Common myeloid progenitor, CD34-positive (primary cell): Measurements from ENCODE around the gene SHKBP1.

ENCODE experiments used
- CTCF ChIA-PET: fragments of 350-600 bp; sonication (Branson Sonifier 250); formaldehyde crosslinking; loops from one replicate; lab custom pipeline; 2021; ENCODE audit warnings: antibody characterized with exemption; lab: Charles Lee
- POLR2A ChIA-PET: fragments of 350-600 bp; sonication (Branson Sonifier 250); formaldehyde crosslinking; loops from one replicate; lab custom pipeline; 2021; ENCODE audit warnings: antibody characterized with exemption; lab: Charles Lee
- DNase-seq, 3 donors: peaks; one replicate each; pipeline versions ENCODE4 v3.0.0 to v3.0.0-alpha.2; 2013
- H3K27ac ChIP-seq, 2 experiments: 1 replicate in 1 of 2; 2 replicates in 1 of 2; pipeline ENCODE4 v1.7.0; 2013; ENCODE audit warnings: inconsistent platforms in 2 of 2, low read length in 2 of 2, mild to moderate bottlenecking in 2 of 2, low read depth in 1 of 2, moderate library complexity in 1 of 2; ENCODE audit not compliant: severe bottlenecking in 2 of 2, insufficient read depth in 1 of 2, poor library complexity in 1 of 2
- H3K27me3 ChIP-seq, 5 experiments: replicated peaks in 2 of 5; 1 replicate in 3 of 5; 2 replicates in 2 of 5; pipeline versions ENCODE4 v1.6.1 to v1.7.0; 2013; ENCODE audit warnings: low read length in 4 of 5, mild to moderate bottlenecking in 2 of 5, moderate library complexity in 2 of 5, inconsistent platforms in 1 of 5; ENCODE audit not compliant: insufficient read depth in 5 of 5, control insufficient read depth in 4 of 5
- H3K36me3 ChIP-seq, 4 experiments: 1 replicate in 2 of 4; 2 replicates in 2 of 4; pipeline versions ENCODE4 v1.6.1 to v1.7.0; 2013; ENCODE audit warnings: low read length in 3 of 4, control low read depth in 1 of 4, mild to moderate bottlenecking in 1 of 4; ENCODE audit not compliant: control insufficient read depth in 4 of 4, insufficient read depth in 4 of 4
- H3K4me1 ChIP-seq, 4 experiments: 1 replicate in 3 of 4; 2 replicates in 1 of 4; pipeline versions ENCODE4 v1.6.1 to v1.7.1; 2013; ENCODE audit warnings: low read length in 3 of 4, mild to moderate bottlenecking in 3 of 4, control low read depth in 1 of 4, inconsistent platforms in 1 of 4, moderate library complexity in 1 of 4; ENCODE audit not compliant: control insufficient read depth in 4 of 4, insufficient read depth in 4 of 4; ENCODE audit errors: control extremely low read depth in 1 of 4
- H3K4me3 ChIP-seq, 7 experiments: 1 replicate in 4 of 7; 2 replicates in 3 of 7; pipeline versions ENCODE4 v1.5.1 to v1.7.0; 2013; ENCODE audit warnings: mild to moderate bottlenecking in 7 of 7, low read length in 6 of 7, moderate library complexity in 6 of 7, inconsistent platforms in 2 of 7, low read depth in 2 of 7, control low read depth in 1 of 7; ENCODE audit not compliant: insufficient read depth in 4 of 7, control insufficient read depth in 1 of 7; ENCODE audit errors: extremely low read depth in 1 of 7
- H3K9me3 ChIP-seq, 5 experiments: 1 replicate in 4 of 5; 2 replicates in 1 of 5; pipeline versions ENCODE4 v1.6.1 to v1.7.1; 2013; ENCODE audit warnings: low read length in 4 of 5, mild to moderate bottlenecking in 2 of 5, inconsistent platforms in 1 of 5, low read depth in 1 of 5, moderate library complexity in 1 of 5; ENCODE audit not compliant: control insufficient read depth in 4 of 5, insufficient read depth in 2 of 5; ENCODE audit errors: control extremely low read depth in 1 of 5
- WGBS: methylation state at CpG from one replicate; pipeline ENCODE4 v1.1.5; 2013; ENCODE audit not compliant: insufficient coverage; 5-methylcytosine and 5-hydroxymethylcytosine counted together

SHKBP1 gene

DNA sequence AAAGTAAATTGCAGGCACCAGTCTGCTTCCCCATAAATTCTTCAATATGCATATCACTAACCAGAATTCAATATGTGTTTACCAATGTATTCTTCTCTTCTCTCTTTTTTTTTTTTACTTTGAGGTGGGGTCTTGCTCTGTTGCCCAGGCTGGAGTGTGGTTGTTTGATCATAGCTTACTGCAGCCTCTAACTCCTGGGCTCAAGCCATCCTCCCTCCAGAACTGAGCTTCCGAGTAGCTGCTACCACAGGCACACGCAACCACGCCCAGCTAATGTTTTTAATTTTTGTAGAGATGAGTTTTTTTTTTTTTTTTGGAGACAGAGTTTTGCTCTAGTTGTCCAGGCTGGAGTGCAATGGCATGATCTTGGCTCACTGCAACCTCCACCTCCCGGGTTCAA, 41.3 kb downstream of the SHKBP1 start:
- POLR2A ChIA-PET, result no interaction called here
- CTCF ChIA-PET, result interaction anchor here (2.4 kb wide), 1 partner anchor 17 kb away, joined by 10 read pairs; no protein-coding TSS in a partner anchor
- no CpG with 5 or more reads among the region's 4 CpGs for WGBS

DNA sequence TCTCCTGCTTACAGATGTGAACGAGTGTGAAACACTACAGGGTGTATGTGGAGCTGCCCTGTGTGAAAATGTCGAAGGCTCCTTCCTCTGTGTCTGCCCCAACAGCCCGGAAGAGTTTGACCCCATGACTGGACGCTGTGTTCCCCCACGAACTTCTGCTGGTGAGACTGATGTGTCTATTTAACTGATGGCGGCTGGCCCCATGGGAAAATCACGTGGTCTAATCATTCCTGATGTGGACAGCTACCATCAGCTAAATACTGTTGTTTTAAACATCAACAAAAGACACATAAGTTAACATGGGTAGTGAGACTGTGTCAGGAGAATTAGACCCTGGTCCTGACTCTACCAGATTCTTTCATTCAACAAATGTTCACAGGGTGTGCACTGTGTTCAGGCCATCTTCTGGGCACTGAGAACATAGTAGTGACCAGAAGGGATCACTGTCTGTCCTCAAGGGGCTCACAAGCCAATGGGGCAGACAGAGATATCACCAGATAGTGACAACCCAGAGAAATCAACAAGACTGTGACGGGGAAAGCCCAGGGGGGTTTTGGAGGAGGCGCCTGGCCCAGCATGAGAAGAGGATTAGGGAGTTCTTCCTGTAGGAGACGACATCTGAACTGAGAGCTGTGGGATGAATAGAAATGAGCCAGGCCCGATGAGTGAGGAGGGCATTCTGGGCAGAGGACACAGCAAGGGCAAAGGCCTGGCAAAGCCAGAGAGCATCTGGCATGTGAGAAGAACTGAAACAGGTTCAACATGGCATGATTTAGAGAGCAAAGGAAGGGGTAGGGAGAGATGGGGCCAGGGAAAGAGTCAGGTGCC, 42.9 kb downstream of the SHKBP1 start:
- POLR2A ChIA-PET, result interaction anchor here (0.7 kb wide), 1 partner anchor 49 kb away, joined by 4 read pairs; no protein-coding TSS in a partner anchor
- peaks cover 0 to 51% (median 19%) of the 10 kb centered on the region in 4 experiments for H3K36me3 ChIP-seq
- no peaks in the 10 kb centered on the region for H3K9me3 ChIP-seq
- no peak overlapping the region for H3K27ac ChIP-seq
- no peaks in the 10 kb centered on the region for H3K27me3 ChIP-seq
- no peak overlapping the region for H3K4me3 ChIP-seq
- CTCF ChIA-PET, result interaction anchor here (0.7 to 6.5 kb wide), 4 partner anchors 14 to 90 kb away, joined by 3 to 42 read pairs (median 7); no protein-coding TSS in a partner anchor
- no peak for DNase-seq
- H3K4me1 ChIP-seq, result peaks cover 0 to 7% (median 4%) of the 10 kb centered on the region in 4 experiments
- 89% methylated on average over 11 of the region's 11 CpGs for WGBS

More for the DNA sequence above, 41.3 kb downstream of the SHKBP1 start:
- no peak for DNase-seq
- Histone ChIP-seq H3K4me3 (no peak overlapping the region), H3K36me3 (peaks cover 0 to 40% (median 16%) of the 10 kb centered on the region in 4 experiments), H3K9me3 (no peaks in the 10 kb centered on the region), H3K27me3 (no peaks in the 10 kb centered on the region), H3K4me1 (peaks cover 0 to 18% (median 13%) of the 10 kb centered on the region in 4 experiments), H3K27ac (no peak overlapping the region)

DNA sequence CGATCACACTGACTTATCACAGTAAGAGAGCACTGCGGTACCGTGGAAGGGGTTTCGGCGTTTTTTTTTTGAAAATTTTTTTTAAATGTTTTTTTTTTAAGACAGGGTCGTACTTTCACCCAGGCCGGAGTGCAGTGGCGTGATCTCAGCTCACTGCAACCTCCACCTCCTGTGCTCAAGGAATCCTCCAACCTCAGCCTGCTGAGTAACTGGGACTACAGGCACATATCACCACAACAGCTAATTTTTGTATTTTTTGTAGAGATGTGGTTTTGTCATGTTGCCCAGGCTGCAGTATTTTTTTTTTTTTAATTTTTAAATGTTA, 43.5 kb downstream of the SHKBP1 start:
- H3K36me3 ChIP-seq, result peaks cover 0 to 54% (median 19%) of the 10 kb centered on the region in 4 experiments
- no peaks in the 10 kb centered on the region for H3K27me3 ChIP-seq
- H3K4me1 ChIP-seq, result peaks cover 0 to 2% (median 0%) of the 10 kb centered on the region in 4 experiments
- no peak overlapping the region for H3K4me3 ChIP-seq
- ChIA-PET POLR2A (interaction anchor here (0.7 kb wide), 2 partner anchors 43 to 50 kb away, joined by 3 to 4 read pairs; no protein-coding TSS in a partner anchor), CTCF (interaction anchor here (0.7 to 6.5 kb wide), 2 partner anchors 14 to 90 kb away, joined by 3 to 42 read pairs; no protein-coding TSS in a partner anchor)
- H3K9me3 ChIP-seq, result no peaks in the 10 kb centered on the region
- no peak for DNase-seq
- 100% methylated on average over 3 of the region's 8 CpGs for WGBS
- H3K27ac ChIP-seq, result no peak overlapping the region

- Histone ChIP-seq H3K27me3 (no peaks in the 10 kb centered on the region), H3K4me3 (no peak overlapping the region), H3K36me3 (peaks cover 0 to 65% (median 26%) of the 10 kb centered on the region in 4 experiments), H3K9me3 (no peaks in the 10 kb centered on the region), H3K27ac (no peak overlapping the region), H3K4me1 (no peaks in the 10 kb centered on the region)
- WGBS, result 64% methylated on average over 2 of the region's 2 CpGs
- CTCF ChIA-PET, result interaction anchor here (1.0 to 6.5 kb wide), 2 partner anchors 13 to 18 kb away, joined by 4 to 42 read pairs; no protein-coding TSS in a partner anchor
- POLR2A ChIA-PET, result interaction anchor here (0.6 kb wide), 1 partner anchor 465 kb away, joined by 3 read pairs; no protein-coding TSS in a partner anchor
- no peak for DNase-seq
Measured at GRCh38 chr19:40621283-40621682, 44.6 kb downstream of the SHKBP1 start.

DNA sequence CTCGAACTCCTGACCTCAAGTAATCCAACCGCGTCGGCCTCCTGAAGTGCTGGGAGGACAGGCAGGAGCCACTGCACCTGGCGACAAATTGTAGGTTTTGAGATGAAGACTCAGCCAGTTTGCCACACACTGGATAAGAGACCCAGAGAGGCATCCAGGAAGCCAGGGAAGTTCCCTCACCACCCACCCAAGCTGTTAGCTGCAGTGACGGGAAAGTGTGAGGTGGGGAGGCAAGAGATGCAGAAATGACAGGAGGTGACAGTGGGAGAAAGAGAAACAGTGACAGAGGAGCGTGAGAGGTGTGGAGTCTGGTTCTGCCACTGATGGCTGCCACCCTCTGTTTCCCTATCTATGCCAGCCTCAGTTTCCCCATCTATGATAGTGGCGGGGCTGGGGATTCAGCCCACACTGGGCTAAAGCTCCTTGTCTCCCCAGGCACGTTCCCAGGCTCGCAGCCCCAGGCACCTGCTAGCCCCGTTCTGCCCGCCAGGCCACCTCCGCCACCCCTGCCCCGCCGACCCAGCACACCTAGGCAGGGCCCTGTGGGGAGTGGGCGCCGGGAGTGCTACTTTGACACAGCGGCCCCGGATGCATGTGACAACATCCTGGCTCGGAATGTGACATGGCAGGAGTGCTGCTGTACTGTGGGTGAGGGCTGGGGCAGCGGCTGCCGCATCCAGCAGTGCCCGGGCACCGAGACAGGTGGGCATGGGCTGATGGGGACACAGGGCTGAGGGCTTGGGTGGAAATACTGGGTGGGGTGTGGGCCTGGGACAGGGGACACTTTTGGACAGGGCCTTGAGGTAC, 45.5 kb downstream of the SHKBP1 start:
- H3K27me3 ChIP-seq, result no peaks in the 10 kb centered on the region
- CTCF ChIA-PET, result interaction anchor here (1.0 to 6.5 kb wide), 2 partner anchors 12 to 19 kb away, joined by 4 to 42 read pairs; no protein-coding TSS in a partner anchor
- H3K36me3 ChIP-seq, result peaks cover 0 to 66% (median 26%) of the 10 kb centered on the region in 4 experiments
- POLR2A ChIA-PET, result interaction anchor here (0.6 kb wide), 1 partner anchor 464 kb away, joined by 3 read pairs; no protein-coding TSS in a partner anchor
- DNase-seq, result no peak
- no peaks in the 10 kb centered on the region for H3K4me1 ChIP-seq
- no peak overlapping the region for H3K27ac ChIP-seq
- no peak overlapping the region for H3K4me3 ChIP-seq
- H3K9me3 ChIP-seq, result no peaks in the 10 kb centered on the region
- 97% methylated on average over 20 of the region's 24 CpGs for WGBS

- ChIA-PET CTCF (interaction anchor here (6.5 kb wide), 1 partner anchor 11 kb away, joined by 42 read pairs; no protein-coding TSS in a partner anchor), POLR2A (no interaction called here)
- Histone ChIP-seq H3K9me3 (no peaks in the 10 kb centered on the region), H3K4me1 (no peaks in the 10 kb centered on the region), H3K36me3 (peaks cover 0 to 72% (median 26%) of the 10 kb centered on the region in 4 experiments), H3K27me3 (no peaks in the 10 kb centered on the region), H3K27ac (peak overlapping the region in 1 of 2 experiments; percentile 14), H3K4me3 (no peak overlapping the region)
- WGBS, result 88% methylated on average over 7 of the region's 7 CpGs
- no peak for DNase-seq
Measured at GRCh38 chr19:40622773-40623075, 46.1 kb downstream of the SHKBP1 start.
